LNCaP clone FGC (cell line): ENCODE results near the gene COL4A2.
A peak's percentile ranks its signal among the peaks of the same experiment; 100 is the strongest.

Source experiments
- DNase-seq: peaks from one replicate; pipeline ENCODE4 v3.0.0-alpha.2; 2011; ENCODE audit warnings: low read depth
- H3K4me3 ChIP-seq: 2 replicates; pipeline ENCODE4 v1.5.1; 2011; ENCODE audit warnings: mild to moderate bottlenecking, low read depth, low read length, control low read depth
- TF ChIP-seq, protein P1 (sequence below): IDR thresholded peaks from 2 replicates; pipeline ENCODE4 v1.5.1; 2012; ENCODE audit warnings: mild to moderate bottlenecking; ENCODE audit not compliant: control insufficient read depth, insufficient read depth; ENCODE audit errors: extremely low read depth

The COL4A2 gene

GRCh38 chr13:110354123-110354627, 47.1 kb downstream of the COL4A2 start:
- TF ChIP-seq, protein P1, sequence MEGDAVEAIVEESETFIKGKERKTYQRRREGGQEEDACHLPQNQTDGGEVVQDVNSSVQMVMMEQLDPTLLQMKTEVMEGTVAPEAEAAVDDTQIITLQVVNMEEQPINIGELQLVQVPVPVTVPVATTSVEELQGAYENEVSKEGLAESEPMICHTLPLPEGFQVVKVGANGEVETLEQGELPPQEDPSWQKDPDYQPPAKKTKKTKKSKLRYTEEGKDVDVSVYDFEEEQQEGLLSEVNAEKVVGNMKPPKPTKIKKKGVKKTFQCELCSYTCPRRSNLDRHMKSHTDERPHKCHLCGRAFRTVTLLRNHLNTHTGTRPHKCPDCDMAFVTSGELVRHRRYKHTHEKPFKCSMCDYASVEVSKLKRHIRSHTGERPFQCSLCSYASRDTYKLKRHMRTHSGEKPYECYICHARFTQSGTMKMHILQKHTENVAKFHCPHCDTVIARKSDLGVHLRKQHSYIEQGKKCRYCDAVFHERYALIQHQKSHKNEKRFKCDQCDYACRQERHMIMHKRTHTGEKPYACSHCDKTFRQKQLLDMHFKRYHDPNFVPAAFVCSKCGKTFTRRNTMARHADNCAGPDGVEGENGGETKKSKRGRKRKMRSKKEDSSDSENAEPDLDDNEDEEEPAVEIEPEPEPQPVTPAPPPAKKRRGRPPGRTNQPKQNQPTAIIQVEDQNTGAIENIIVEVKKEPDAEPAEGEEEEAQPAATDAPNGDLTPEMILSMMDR = no peak
- peak; percentile 62 for DNase-seq
- H3K4me3 ChIP-seq = no peak overlapping the region

DNA sequence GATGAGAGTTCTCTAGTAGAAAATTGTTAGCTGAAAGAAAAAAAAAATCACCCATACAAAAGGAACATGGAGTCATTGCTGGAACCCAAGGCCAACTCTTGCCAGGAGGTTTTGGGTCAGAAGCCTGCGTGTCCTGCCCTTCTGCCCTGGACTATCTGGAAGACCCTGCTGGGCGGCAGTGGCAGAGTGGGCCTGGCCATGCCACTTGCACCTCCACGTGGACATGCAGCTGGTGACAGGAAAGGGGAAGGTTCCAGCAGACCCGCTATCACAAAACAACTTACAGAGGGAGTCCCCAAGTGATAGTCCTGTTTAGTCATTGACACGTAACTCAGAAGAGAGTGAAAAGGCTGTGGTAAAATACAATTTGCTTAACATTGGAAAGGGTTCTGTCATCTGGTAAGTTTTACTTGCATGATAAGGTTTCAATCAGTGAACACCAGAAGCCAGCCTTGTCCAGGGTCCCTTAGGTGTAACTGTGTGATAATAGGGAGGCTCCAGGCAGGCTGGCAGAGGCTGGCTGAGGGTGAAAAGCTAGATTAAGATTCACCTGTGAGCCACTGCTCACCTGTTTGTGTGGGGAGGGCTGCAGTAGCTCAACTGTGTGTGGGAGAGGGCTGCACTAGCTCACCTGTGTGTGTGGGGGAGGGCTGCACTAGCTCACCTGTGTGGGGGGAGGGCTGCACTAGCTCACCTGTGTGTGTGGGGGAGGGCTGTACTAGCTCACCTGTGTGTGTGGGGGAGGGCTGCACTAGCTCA, 47.8 kb downstream of the COL4A2 start:
- no peak for DNase-seq
- H3K4me3 ChIP-seq = no peak overlapping the region
- TF ChIP-seq, protein P1 = no peak

DNA sequence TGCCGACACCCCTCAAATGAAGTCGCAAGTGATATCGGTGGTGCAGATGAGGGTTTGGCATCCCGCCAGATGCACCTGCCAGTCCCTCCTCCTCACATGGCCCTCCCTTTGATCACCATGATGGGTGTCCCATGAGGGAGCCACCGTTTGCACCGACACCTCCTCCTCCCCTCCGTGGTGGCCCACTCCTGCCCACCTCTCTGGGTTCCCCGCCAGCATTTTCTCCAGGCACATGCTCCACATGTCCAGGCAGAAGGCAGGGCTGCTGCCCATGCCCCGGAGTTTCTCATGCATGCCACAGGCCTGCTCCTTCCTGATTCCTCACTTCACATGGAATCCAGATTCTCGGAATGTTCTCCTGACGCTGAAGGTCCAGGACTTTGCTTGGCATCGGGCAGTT, 49.3 kb downstream of the COL4A2 start:
- no peak for DNase-seq
- TF ChIP-seq, protein P1 = no peak
- no peak overlapping the region for H3K4me3 ChIP-seq

DNA sequence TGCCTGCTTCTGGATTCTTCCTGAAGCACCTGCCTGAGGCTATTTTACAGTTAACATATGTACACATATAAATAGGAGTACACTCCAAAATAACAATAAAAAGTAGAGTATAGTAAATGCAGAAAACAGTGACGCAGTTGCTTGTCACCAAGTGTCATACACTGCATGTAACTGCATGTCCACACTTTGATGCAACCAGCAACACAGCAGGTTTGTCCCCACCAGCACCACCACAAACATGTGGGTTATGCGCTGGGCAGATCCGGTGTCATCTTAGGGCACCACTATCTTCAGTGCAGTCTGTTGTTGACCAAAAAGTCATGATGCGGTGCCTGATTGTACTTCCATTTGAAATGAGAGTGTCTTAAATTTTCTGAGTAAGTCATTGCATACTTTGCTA, 51.3 kb downstream of the COL4A2 start:
- TF ChIP-seq, protein P1 = no peak
- H3K4me3 ChIP-seq = no peak overlapping the region
- DNase-seq = no peak

- DNase-seq = no peak
- TF ChIP-seq, protein P1 = no peak
- H3K4me3 ChIP-seq = no peak overlapping the region
These were observed 52.8 kb downstream of the COL4A2 start for GRCh38 chr13:110359840-110360301.

DNA sequence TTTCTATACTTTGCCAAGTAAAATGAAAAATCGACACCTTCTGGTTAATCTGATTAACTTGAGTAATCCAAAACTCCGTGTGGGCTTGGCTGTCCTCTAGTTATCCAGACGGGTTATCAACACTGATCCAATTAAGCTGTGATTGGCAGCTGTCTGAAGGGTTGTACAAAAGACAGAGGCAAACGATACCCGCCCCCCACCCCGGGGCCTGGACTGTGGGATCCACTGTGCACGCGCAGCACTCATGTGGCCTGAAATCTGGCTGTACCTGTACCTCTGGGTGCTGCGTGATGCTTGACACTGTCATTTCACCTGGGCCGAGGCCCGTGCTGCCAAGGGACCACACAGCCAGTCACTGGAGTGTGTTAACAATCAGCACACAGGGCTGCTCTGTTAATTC, 53.5 kb downstream of the COL4A2 start:
- no peak overlapping the region for H3K4me3 ChIP-seq
- TF ChIP-seq, protein P1 = no peak
- DNase-seq = no peak
